HepG2 (cell line): ENCODE measurements around the gene STK24. TPM values are rescaled to one million over a fixed set of nuclear protein-coding genes. Genes with fewer than 3 reads are reported as not detected.
A peak's percentile ranks its signal among the peaks of the same experiment; 100 is the strongest.

ENCODE experiments used
- ERF ChIP-seq: IDR thresholded peaks from 2 replicates; pipeline ENCODE4 v1.6.1; 2018; ENCODE audit warnings: missing biosample characterization, missing genetic modification reagents
- FOXA1 ChIP-seq, 2 experiments: fragments of 450-650 bp in 1 of 2; sonication (generic) in 1 of 2; formaldehyde crosslinking in 1 of 2; IDR thresholded peaks; 2 replicates each; pipeline versions ENCODE4 v1.4.0 to v1.6.1; 2016 to 2020; ENCODE audit warnings: missing genetic modification reagents in 1 of 2
- FOXP1 ChIP-seq, 2 experiments: fragments of 450-650 bp in 1 of 2; IDR thresholded peaks; 2 replicates each; pipeline ENCODE4 v1.6.1; 2017 to 2018; ENCODE audit warnings: antibody characterized with exemption in 1 of 2
- LCORL ChIP-seq, 2 experiments: fragments of 450-650 bp in 1 of 2; sonication (generic) in 1 of 2; formaldehyde crosslinking in 1 of 2; IDR thresholded peaks; 2 replicates each; pipeline versions ENCODE4 v1.5.0 to v1.6.1; 2017 to 2020; ENCODE audit warnings: antibody characterized with exemption in 1 of 2, missing genetic modification reagents in 1 of 2
- NCOR1 ChIP-seq: fragments of 200-600 bp; sonication (generic); IDR thresholded peaks from 2 replicates; pipeline ENCODE4 v1.7.0; 2017; ENCODE audit warnings: antibody characterized with exemption, low read length, borderline replicate concordance
- NR2F1 ChIP-seq, 2 experiments: fragments of 450-650 bp in 1 of 2; formaldehyde crosslinking in 1 of 2; IDR thresholded peaks; 2 replicates each; pipeline versions ENCODE4 v1.5.0 to v1.6.1; 2016 to 2020; ENCODE audit warnings: mild to moderate bottlenecking in 1 of 2, missing compliant biosample characterization in 1 of 2, missing genetic modification reagents in 1 of 2, moderate library complexity in 1 of 2
- NR2F2 ChIP-seq: IDR thresholded peaks from 2 replicates; pipeline ENCODE4 v1.6.1; 2012; ENCODE audit warnings: low read depth, inconsistent platforms, borderline replicate concordance
- PPARG ChIP-seq: conservative IDR thresholded peaks from 2 replicates; pipeline ENCODE4 v1.6.1; 2016; ENCODE audit warnings: missing biosample characterization, missing genetic modification reagents
- SOX5 ChIP-seq: IDR thresholded peaks from 2 replicates; pipeline ENCODE4 v1.6.1; 2016; ENCODE audit warnings: borderline replicate concordance
- TCF12 ChIP-seq, 2 experiments: fragments of 450-650 bp in 1 of 2; sonication (generic) in 1 of 2; formaldehyde crosslinking in 1 of 2; IDR thresholded peaks; 2 replicates each; pipeline versions ENCODE4 v1.6.1 to v1.8.0; 2017 to 2022; ENCODE audit warnings: antibody characterized with exemption in 1 of 2, mild to moderate bottlenecking in 1 of 2, missing genetic modification reagents in 1 of 2, moderate library complexity in 1 of 2
- THYN1 ChIP-seq: sonication (generic); formaldehyde crosslinking; IDR thresholded peaks from 2 replicates; pipeline ENCODE4 v1.8.1; 2023; ENCODE audit warnings: low read depth, mild to moderate bottlenecking, moderate library complexity, missing genetic modification reagents, borderline replicate concordance
- ZEB1 ChIP-seq: IDR thresholded peaks from 2 replicates; pipeline ENCODE4 v1.6.1; 2012; ENCODE audit warnings: mild to moderate bottlenecking, low read depth, inconsistent platforms; ENCODE audit not compliant: insufficient replicate concordance
- polyA plus RNA-seq, 8 experiments: library from polyadenylated mRNA; depleted of rRNA in 3 of 8; stranded (reverse) in 7 of 8; unstranded in 1 of 8; fragments of >200 nt; fragmentation: Illumina TruSeq in 4 of 8; extraction: Trizol in 4 of 8; gene quantifications; 2 replicates each; pipeline versions ENCODE4 v1.2.1 to v1.2.3, GENCODE V29; 2011 to 2016; ENCODE audit warnings: low read depth in 4 of 8, missing spikeins in 1 of 8, mixed read lengths in 1 of 8; ENCODE audit not compliant: insufficient read depth in 1 of 8
- total RNA-seq, 5 experiments: library from RNA; depleted of rRNA; stranded (reverse); fragments of >200 nt; fragmentation: Illumina TruSeq; extraction: Trizol; gene quantifications; 2 replicates each; pipeline ENCODE4 v1.2.3, GENCODE V29; 2016; ENCODE audit warnings: low read depth in 1 of 5
- TF ChIP-seq, protein P1 (sequence below): sonication (generic); formaldehyde crosslinking; IDR thresholded peaks from 2 replicates; pipeline ENCODE4 v1.4.0; 2020; ENCODE audit warnings: mild to moderate bottlenecking, missing genetic modification reagents
- TF ChIP-seq, protein P2 (sequence below), 2 experiments: sonication (generic) in 1 of 2; formaldehyde crosslinking in 1 of 2; IDR thresholded peaks; 2 replicates each; pipeline versions ENCODE4 v1.4.0 to v1.6.1; 2016 to 2020; ENCODE audit warnings: borderline replicate concordance in 1 of 2, low read depth in 1 of 2, mild to moderate bottlenecking in 1 of 2, missing genetic modification reagents in 1 of 2
- TF ChIP-seq, protein P3 (sequence below): sonication (generic); formaldehyde crosslinking; IDR thresholded peaks from 2 replicates; pipeline ENCODE4 v1.5.1; 2020; ENCODE audit warnings: missing genetic modification reagents, mild to moderate bottlenecking, borderline replicate concordance
- TF ChIP-seq, protein P4 (sequence below): sonication (generic); formaldehyde crosslinking; IDR thresholded peaks from 2 replicates; pipeline ENCODE4 v1.5.1; 2020; ENCODE audit warnings: mild to moderate bottlenecking, moderate library complexity, missing genetic modification reagents

Gene STK24
- total and polyA plus RNA-seq, 2 of the 13 experiments (the other 11 are each of a cell fraction or from before 2014, with no cell fraction given), result 51.3 to 73.0 TPM

DNA sequence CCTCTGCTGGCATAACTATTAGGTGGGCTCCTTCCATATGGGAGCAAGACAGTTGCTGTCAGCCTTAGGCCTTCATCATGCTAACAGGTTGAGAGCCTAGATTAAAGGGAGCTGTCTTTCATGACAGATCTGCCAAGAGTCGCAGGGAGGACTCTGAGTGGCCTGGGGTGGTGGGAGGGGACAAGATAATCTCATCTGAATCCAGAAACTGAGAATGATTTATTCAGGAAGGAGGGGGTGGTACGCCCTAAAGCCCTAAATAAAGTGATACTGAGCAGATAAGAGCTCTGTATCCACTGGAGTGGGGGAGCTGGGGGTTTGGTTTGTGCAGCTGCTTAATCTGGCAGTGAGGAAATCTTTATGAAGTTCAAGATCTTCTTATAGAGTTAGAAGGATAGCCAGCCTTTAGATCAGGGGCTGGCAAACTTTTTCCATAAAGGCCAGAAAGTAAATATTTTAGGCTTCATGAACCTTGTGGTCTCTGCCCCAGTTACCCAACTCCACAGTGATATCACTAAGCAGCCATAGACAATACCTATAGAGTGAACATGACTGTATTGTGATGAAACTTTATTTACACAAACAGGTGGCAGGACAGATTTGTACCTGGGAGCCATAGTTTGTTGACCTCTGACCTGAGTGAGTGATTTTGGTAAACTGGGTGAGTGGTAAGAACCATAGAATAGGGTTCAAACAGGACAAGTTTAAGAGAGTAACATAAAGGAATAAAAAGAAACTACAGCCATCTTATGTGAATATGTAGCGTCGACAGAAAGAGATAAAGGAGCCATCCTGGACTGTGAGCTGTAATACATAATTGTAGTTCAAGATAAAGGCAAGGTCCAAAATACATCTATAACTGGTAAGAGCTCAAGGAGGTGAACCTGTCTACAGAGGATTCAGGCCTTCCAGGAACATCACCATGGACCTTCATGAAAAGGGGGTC is 9.8 kb upstream of the STK24 start (continued):
- TF ChIP-seq PPARG (CRISPR knock-in tag) (peak; percentile 63), ZEB1 (peak; percentile 54), ERF (CRISPR knock-in tag) (no peak), FOXA1 (IDR thresholded peaks at IDR 0.05) (no peak), FOXA1 (CRISPR knock-in tag; IDR thresholded peaks at IDR 0.05) (0 out of 2 replicates have a peak, but pooled peaks have one; percentile 17), TCF12 (IDR thresholded peaks at IDR 0.05) (no peak), TCF12 (CRISPR knock-in tag; IDR thresholded peaks at IDR 0.05) (no peak), NR2F1 (CRISPR knock-in tag; IDR thresholded peaks at IDR 0.05) (0 out of 4 replicates have a peak, but pooled peaks have one; percentile 21 to 32), THYN1 (no peak), SOX5 (peak; percentile 85), NR2F2 (peak; percentile 52), NCOR1 (peak; percentile 27; the same call in 1 of the 2 replicates), FOXP1 (IDR thresholded peaks at IDR 0.05) (no peak; the same call in 1 of the 2 replicates), FOXP1 (CRISPR knock-in tag; IDR thresholded peaks at IDR 0.05) (peak; percentile 76), LCORL (IDR thresholded peaks at IDR 0.05) (no peak), LCORL (CRISPR knock-in tag; IDR thresholded peaks at IDR 0.05) (peak; percentile 53; the same call in 1 of the 2 replicates)
- TF ChIP-seq, protein P1, sequence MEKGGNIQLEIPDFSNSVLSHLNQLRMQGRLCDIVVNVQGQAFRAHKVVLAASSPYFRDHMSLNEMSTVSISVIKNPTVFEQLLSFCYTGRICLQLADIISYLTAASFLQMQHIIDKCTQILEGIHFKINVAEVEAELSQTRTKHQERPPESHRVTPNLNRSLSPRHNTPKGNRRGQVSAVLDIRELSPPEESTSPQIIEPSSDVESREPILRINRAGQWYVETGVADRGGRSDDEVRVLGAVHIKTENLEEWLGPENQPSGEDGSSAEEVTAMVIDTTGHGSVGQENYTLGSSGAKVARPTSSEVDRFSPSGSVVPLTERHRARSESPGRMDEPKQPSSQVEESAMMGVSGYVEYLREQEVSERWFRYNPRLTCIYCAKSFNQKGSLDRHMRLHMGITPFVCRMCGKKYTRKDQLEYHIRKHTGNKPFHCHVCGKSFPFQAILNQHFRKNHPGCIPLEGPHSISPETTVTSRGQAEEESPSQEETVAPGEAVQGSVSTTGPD, result peak; percentile 72; the same call in 1 of the 2 replicates
- TF ChIP-seq, protein P2, sequence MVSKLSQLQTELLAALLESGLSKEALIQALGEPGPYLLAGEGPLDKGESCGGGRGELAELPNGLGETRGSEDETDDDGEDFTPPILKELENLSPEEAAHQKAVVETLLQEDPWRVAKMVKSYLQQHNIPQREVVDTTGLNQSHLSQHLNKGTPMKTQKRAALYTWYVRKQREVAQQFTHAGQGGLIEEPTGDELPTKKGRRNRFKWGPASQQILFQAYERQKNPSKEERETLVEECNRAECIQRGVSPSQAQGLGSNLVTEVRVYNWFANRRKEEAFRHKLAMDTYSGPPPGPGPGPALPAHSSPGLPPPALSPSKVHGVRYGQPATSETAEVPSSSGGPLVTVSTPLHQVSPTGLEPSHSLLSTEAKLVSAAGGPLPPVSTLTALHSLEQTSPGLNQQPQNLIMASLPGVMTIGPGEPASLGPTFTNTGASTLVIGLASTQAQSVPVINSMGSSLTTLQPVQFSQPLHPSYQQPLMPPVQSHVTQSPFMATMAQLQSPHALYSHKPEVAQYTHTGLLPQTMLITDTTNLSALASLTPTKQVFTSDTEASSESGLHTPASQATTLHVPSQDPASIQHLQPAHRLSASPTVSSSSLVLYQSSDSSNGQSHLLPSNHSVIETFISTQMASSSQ (IDR thresholded peaks at IDR 0.05; ENCODE audit: low read depth), result no peak
- TF ChIP-seq, protein P2 (CRISPR knock-in tag; IDR thresholded peaks at IDR 0.05; ENCODE audit: borderline replicate concordance), result no peak
- TF ChIP-seq, protein P3, sequence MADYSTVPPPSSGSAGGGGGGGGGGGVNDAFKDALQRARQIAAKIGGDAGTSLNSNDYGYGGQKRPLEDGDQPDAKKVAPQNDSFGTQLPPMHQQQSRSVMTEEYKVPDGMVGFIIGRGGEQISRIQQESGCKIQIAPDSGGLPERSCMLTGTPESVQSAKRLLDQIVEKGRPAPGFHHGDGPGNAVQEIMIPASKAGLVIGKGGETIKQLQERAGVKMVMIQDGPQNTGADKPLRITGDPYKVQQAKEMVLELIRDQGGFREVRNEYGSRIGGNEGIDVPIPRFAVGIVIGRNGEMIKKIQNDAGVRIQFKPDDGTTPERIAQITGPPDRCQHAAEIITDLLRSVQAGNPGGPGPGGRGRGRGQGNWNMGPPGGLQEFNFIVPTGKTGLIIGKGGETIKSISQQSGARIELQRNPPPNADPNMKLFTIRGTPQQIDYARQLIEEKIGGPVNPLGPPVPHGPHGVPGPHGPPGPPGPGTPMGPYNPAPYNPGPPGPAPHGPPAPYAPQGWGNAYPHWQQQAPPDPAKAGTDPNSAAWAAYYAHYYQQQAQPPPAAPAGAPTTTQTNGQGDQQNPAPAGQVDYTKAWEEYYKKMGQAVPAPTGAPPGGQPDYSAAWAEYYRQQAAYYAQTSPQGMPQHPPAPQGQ (CRISPR knock-in tag), result no peak
- TF ChIP-seq, protein P4, sequence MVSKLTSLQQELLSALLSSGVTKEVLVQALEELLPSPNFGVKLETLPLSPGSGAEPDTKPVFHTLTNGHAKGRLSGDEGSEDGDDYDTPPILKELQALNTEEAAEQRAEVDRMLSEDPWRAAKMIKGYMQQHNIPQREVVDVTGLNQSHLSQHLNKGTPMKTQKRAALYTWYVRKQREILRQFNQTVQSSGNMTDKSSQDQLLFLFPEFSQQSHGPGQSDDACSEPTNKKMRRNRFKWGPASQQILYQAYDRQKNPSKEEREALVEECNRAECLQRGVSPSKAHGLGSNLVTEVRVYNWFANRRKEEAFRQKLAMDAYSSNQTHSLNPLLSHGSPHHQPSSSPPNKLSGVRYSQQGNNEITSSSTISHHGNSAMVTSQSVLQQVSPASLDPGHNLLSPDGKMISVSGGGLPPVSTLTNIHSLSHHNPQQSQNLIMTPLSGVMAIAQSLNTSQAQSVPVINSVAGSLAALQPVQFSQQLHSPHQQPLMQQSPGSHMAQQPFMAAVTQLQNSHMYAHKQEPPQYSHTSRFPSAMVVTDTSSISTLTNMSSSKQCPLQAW (CRISPR knock-in tag), result peak; percentile 58
